K562 (cell line): Measurements from ENCODE around the gene CEP41. TPM values are rescaled to one million over a fixed set of nuclear protein-coding genes. Genes with fewer than 3 reads are reported as not detected.

ENCODE experiments used
- BRF1 ChIP-seq: IDR thresholded peaks from 3 replicates; pipeline ENCODE4 v1.6.1; 2011; ENCODE audit warnings: borderline replicate concordance, mild to moderate bottlenecking; ENCODE audit not compliant: insufficient read length; ENCODE audit errors: extremely low read depth
- ELF1 ChIP-seq: fragments of 200-800 bp; sonication (Bioruptor generic); IDR thresholded peaks from 2 replicates; pipeline ENCODE4 v1.6.1; 2016; ENCODE audit warnings: missing genetic modification characterization, missing compliant biosample characterization
- FOXM1 ChIP-seq, 2 experiments: fragments of 450-650 bp in 1 of 2; sonication (generic) in 1 of 2; formaldehyde crosslinking in 1 of 2; IDR thresholded peaks; 2 replicates each; pipeline versions ENCODE4 v1.6.1 to v1.9.0; 2017 to 2022; ENCODE audit warnings: low read depth in 2 of 2, mild to moderate bottlenecking in 2 of 2, missing genetic modification reagents in 1 of 2, moderate library complexity in 1 of 2
- HNRNPK ChIP-seq: fragments of 200-400 bp; formaldehyde crosslinking; IDR thresholded peaks from one replicate; pipeline ENCODE4 v1.6.1; 2018; ENCODE audit warnings: mild to moderate bottlenecking, low read depth, low read length; ENCODE audit not compliant: poor library complexity, severe bottlenecking
- NR0B1 ChIP-seq: fragments of 450-650 bp; IDR thresholded peaks from one replicate; pipeline ENCODE4 v1.6.1; 2018; ENCODE audit warnings: mild to moderate bottlenecking, moderate library complexity; ENCODE audit not compliant: partially characterized antibody
- PRDM10 ChIP-seq: fragments of 450-650 bp; IDR thresholded peaks from 2 replicates; pipeline ENCODE4 v1.6.1; 2018; ENCODE audit not compliant: partially characterized antibody
- TCF3 ChIP-seq: sonication (generic); formaldehyde crosslinking; IDR thresholded peaks from 2 replicates; pipeline ENCODE4 v1.4.0; 2020; ENCODE audit warnings: mild to moderate bottlenecking, missing genetic modification reagents
- ZNF274 ChIP-seq: IDR thresholded peaks from 2 replicates; pipeline ENCODE4 v1.6.1; 2011; ENCODE audit warnings: low read depth, mild to moderate bottlenecking, low read length, moderate library complexity, borderline replicate concordance
- ZSCAN32 ChIP-seq: fragments of 450-650 bp; formaldehyde crosslinking; IDR thresholded peaks from 2 replicates; pipeline ENCODE4 v1.4.0; 2020; ENCODE audit warnings: mild to moderate bottlenecking, moderate library complexity
- polyA plus RNA-seq, 8 experiments: library from polyadenylated mRNA; depleted of rRNA in 4 of 8; stranded (reverse) in 5 of 8; unstranded in 3 of 8; fragments of >200 nt; fragmentation: Nextera tagmentation in 2 of 8; fragmentation: Illumina TruSeq in 1 of 8; extraction: Ambion mirVana in 2 of 8; extraction: Trizol in 1 of 8; gene quantifications; 2 replicates each; pipeline versions ENCODE4 v1.2.1 to v1.2.3, GENCODE V29; 2011 to 2014; ENCODE audit warnings: inconsistent platforms in 1 of 8, missing spikeins in 1 of 8
- total RNA-seq, 7 experiments: library from RNA; depleted of rRNA in 6 of 7; stranded (reverse); fragments of >200 nt in 6 of 7; fragmentation: Illumina TruSeq in 2 of 7; extraction: Trizol in 2 of 7; gene quantifications; 2 replicates each; pipeline versions ENCODE4 v1.2.1 to v1.2.3, GENCODE V29; 2011 to 2021; ENCODE audit warnings: low replicate concordance in 1 of 7
- TF ChIP-seq, protein P1 (sequence below): IDR thresholded peaks from 3 replicates; pipeline ENCODE4 v1.6.1; 2011; ENCODE audit warnings: borderline replicate concordance, mild to moderate bottlenecking, moderate library complexity; ENCODE audit not compliant: insufficient read length; ENCODE audit errors: extremely low read depth

CEP41 gene
- total and polyA plus RNA-seq, 9 of the 15 experiments (the other 6 are each of a cell fraction or from before 2014, with no cell fraction given), result 1.5 to 15.5 (median 6.4) TPM

GRCh38 chr7:130351791-130352090 lies 89.1 kb downstream of the CEP41 start (continued):
- TF ChIP-seq, protein P1, sequence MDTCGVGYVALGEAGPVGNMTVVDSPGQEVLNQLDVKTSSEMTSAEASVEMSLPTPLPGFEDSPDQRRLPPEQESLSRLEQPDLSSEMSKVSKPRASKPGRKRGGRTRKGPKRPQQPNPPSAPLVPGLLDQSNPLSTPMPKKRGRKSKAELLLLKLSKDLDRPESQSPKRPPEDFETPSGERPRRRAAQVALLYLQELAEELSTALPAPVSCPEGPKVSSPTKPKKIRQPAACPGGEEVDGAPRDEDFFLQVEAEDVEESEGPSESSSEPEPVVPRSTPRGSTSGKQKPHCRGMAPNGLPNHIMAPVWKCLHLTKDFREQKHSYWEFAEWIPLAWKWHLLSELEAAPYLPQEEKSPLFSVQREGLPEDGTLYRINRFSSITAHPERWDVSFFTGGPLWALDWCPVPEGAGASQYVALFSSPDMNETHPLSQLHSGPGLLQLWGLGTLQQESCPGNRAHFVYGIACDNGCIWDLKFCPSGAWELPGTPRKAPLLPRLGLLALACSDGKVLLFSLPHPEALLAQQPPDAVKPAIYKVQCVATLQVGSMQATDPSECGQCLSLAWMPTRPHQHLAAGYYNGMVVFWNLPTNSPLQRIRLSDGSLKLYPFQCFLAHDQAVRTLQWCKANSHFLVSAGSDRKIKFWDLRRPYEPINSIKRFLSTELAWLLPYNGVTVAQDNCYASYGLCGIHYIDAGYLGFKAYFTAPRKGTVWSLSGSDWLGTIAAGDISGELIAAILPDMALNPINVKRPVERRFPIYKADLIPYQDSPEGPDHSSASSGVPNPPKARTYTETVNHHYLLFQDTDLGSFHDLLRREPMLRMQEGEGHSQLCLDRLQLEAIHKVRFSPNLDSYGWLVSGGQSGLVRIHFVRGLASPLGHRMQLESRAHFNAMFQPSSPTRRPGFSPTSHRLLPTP, result no peak
- TF ChIP-seq ZNF274 (no peak), ELF1 (tag) (no peak), ZSCAN32 (CRISPR knock-in tag) (no peak), HNRNPK (no peak), PRDM10 (no peak), TCF3 (no peak), FOXM1 (IDR thresholded peaks at IDR 0.05; ENCODE audit: low read depth) (no peak), FOXM1 (CRISPR knock-in tag; IDR thresholded peaks at IDR 0.05; ENCODE audit: low read depth) (no peak), NR0B1 (no peak), BRF1 (no peak)
- TF ChIP-seq, all 486 proteins: peak for 0
